ENCODE data around the gene PRRT2.
"Not testable (repeated sequence)": the region's sequence is repeated elsewhere in the genome, so short reads cannot be mapped to it uniquely, and the experiment has no call there.

PRRT2 gene

GRCh38 chr16:29779474-29779873 is 32.5 kb upstream of the PRRT2 start:
- Histone ChIP-seq H3K9me3 (ENCODE audit: control insufficient read depth, insufficient read depth, low read length) (no peaks in the 10 kb centered on the region), H3K9ac (ENCODE audit: low read depth, low read length) (no peak overlapping the region), H3K27me3 (ENCODE audit: control insufficient read depth, insufficient read depth, low read length) (peaks cover 17% of the 10 kb centered on the region), H3K4me3 (ENCODE audit: low read depth, low read length) (no peak overlapping the region), H3K36me3 (ENCODE audit: control insufficient read depth, insufficient read depth, low read length) (no peaks in the 10 kb centered on the region), H3K4me1 (ENCODE audit: control insufficient read depth, insufficient read depth, low read length) (peaks cover 2% of the 10 kb centered on the region)

GRCh38 chr16:29783094-29783953 is 28.7 kb upstream of the PRRT2 start:
- not testable (repeated sequence) for H3K9ac ChIP-seq (ENCODE audit: low read depth, low read length); H3K4me3 ChIP-seq (ENCODE audit: low read depth, low read length); H3K36me3 ChIP-seq (ENCODE audit: control insufficient read depth, insufficient read depth, low read length); H3K4me1 ChIP-seq (ENCODE audit: control insufficient read depth, insufficient read depth, low read length); H3K9me3 ChIP-seq (ENCODE audit: control insufficient read depth, insufficient read depth, low read length)
- peaks cover 20% of the 10 kb centered on the region for H3K27me3 ChIP-seq (ENCODE audit: control insufficient read depth, insufficient read depth, low read length)

GRCh38 chr16:29784157-29784556 is 27.8 kb upstream of the PRRT2 start:
- H3K9ac ChIP-seq (ENCODE audit: low read depth, low read length) = no peak overlapping the region
- no peaks in the 10 kb centered on the region for H3K36me3 ChIP-seq (ENCODE audit: control insufficient read depth, insufficient read depth, low read length)
- H3K27me3 ChIP-seq (ENCODE audit: control insufficient read depth, insufficient read depth, low read length) = peaks cover 15% of the 10 kb centered on the region
- H3K4me1 ChIP-seq (ENCODE audit: control insufficient read depth, insufficient read depth, low read length) = no peaks in the 10 kb centered on the region
- no peak overlapping the region for H3K4me3 ChIP-seq (ENCODE audit: low read depth, low read length)
- H3K9me3 ChIP-seq (ENCODE audit: control insufficient read depth, insufficient read depth, low read length) = no peaks in the 10 kb centered on the region

DNA sequence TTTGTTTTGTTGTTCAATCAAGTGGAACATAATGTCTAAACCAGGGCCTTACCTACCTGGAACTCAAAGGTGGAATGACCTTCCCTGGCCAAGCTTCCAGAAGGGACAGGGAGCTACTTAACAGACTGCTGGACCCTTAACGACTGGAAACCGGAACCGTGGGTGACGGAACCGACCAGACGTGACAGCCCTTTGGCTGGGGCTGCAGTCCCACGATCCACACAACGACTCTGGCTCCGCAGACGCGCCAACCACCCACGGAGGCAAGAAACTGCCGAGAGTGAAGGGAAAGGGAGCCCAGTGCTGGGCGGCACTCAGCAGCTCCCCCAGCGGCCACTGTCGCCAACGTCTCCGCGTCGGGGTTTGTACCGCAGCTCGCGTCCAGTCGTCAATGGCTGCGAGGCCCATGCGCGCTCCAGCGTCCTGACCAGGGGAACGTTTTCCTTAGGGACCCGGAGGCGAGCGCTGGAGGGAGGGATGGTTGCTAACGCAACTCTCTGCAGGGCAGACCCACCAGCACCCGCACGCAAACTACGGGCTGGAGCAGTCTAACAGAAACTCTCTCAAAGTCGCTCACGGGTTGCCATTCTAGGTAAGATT is 27.0 kb upstream of the PRRT2 start:
- Histone ChIP-seq H3K9ac (ENCODE audit: low read depth, low read length) (no peak overlapping the region), H3K36me3 (ENCODE audit: control insufficient read depth, insufficient read depth, low read length) (no peaks in the 10 kb centered on the region), H3K4me1 (ENCODE audit: control insufficient read depth, insufficient read depth, low read length) (peaks cover 2% of the 10 kb centered on the region), H3K9me3 (ENCODE audit: control insufficient read depth, insufficient read depth, low read length) (no peaks in the 10 kb centered on the region), H3K4me3 (ENCODE audit: low read depth, low read length) (peak overlapping the region; percentile 64), H3K27me3 (ENCODE audit: control insufficient read depth, insufficient read depth, low read length) (peaks cover 12% of the 10 kb centered on the region)

DNA sequence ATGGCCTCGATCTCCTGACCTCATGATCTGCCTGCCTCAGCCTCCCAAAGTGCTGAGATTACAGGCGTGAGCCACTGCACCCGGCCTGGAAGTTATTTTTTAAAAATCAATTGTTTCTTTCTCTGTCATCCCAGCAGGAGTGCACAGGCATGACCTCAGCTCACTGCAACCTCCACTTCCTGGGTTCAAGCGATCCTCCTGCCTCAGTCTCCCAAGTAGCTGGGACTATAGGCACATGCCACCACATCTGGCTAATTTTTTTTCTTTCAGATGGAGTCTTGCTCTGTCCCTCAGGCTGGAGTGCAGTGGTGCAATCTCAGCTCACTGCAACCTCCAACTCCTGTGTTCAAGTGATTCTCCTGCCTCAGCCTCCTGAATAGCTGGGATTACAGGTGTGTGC is 24.8 kb upstream of the PRRT2 start:
- not testable (repeated sequence) for H3K9me3 ChIP-seq (ENCODE audit: control insufficient read depth, insufficient read depth, low read length); H3K4me3 ChIP-seq (ENCODE audit: low read depth, low read length); H3K27me3 ChIP-seq (ENCODE audit: control insufficient read depth, insufficient read depth, low read length); H3K36me3 ChIP-seq (ENCODE audit: control insufficient read depth, insufficient read depth, low read length); H3K4me1 ChIP-seq (ENCODE audit: control insufficient read depth, insufficient read depth, low read length); H3K9ac ChIP-seq (ENCODE audit: low read depth, low read length)

DNA sequence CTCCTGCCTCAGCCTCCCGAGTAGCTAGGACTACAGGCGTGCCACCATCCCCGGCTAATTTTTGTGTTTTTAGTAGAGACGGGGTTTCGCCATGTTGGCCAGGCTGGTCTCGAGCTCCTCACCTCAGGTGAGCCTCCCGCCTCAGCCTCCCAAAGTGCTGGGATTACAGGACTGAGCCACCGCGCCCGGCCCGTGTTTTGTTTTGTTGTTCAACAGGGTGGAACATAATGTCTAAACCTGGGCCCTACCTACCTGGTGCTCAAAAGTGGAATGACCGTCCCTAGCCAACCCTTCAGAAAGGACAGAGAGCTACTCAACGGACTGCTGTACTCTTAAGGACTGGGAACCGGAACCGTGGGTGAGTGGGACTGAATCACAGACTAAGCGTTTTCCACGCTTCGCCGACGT is 22.2 kb upstream of the PRRT2 start:
- Histone ChIP-seq H3K4me1 (ENCODE audit: control insufficient read depth, insufficient read depth, low read length) (peaks cover 11% of the 10 kb centered on the region), H3K27me3 (ENCODE audit: control insufficient read depth, insufficient read depth, low read length) (peaks cover 3% of the 10 kb centered on the region), H3K9ac (ENCODE audit: low read depth, low read length) (peak overlapping the region; percentile 99), H3K9me3 (ENCODE audit: control insufficient read depth, insufficient read depth, low read length) (no peaks in the 10 kb centered on the region), H3K36me3 (ENCODE audit: control insufficient read depth, insufficient read depth, low read length) (peaks cover 5% of the 10 kb centered on the region), H3K4me3 (ENCODE audit: low read depth, low read length) (peak overlapping the region; percentile 94)

DNA sequence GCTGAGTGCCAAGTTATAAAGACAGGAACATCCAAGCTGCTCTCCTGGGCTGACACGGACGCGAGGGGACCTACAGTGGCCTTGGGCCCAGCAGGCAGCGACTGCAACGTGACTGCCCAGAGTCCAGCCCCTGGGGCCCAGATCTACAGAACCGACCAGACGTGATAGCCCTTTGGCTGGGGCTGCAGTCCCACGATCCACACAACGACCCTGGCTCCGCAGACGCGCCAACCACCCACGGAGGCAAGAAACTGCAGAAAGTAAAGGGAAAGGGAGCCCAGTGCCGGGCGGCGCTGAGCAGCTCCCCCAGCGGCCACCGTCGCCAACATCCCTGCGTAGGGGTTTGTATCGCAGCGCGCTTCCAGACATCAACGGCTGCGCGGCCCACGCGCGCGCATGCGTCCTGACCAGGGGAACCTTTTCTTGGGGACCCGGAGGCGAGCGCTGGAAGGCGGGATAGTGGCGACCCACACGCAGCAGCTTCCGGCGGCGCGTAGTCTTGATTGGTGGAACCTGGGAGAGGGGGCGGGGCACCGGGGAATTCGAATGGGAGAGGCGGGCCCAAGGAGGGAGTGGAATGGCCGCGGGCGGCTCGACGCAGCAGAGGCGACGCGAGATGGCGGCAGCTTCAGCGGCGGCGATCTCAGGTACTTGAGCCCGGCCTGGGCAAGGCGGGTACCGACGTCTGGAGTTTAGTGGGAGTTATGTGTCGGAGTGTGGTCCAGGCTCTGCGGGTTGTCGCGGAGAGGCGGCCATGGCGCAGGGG is 21.6 kb upstream of the PRRT2 start, which contains the start of gene KIF22:
TSS of gene KIF22 (plus strand) at position 569 of the 766 bp plus-strand sequence. CDS start at position 578, 9 bp downstream.
- Histone ChIP-seq H3K4me1 (ENCODE audit: control insufficient read depth, insufficient read depth, low read length) (peaks cover 11% of the 10 kb centered on the region), H3K9ac (ENCODE audit: low read depth, low read length) (peak within 1 kb of the TSS; percentile 99), H3K4me3 (ENCODE audit: low read depth, low read length) (peak within 1 kb of the TSS; percentile 98), H3K27me3 (ENCODE audit: control insufficient read depth, insufficient read depth, low read length) (peaks cover 3% of the 10 kb centered on the region), H3K9me3 (ENCODE audit: control insufficient read depth, insufficient read depth, low read length) (no peaks in the 10 kb centered on the region), H3K36me3 (ENCODE audit: control insufficient read depth, insufficient read depth, low read length) (peaks cover 5% of the 10 kb centered on the region)

DNA sequence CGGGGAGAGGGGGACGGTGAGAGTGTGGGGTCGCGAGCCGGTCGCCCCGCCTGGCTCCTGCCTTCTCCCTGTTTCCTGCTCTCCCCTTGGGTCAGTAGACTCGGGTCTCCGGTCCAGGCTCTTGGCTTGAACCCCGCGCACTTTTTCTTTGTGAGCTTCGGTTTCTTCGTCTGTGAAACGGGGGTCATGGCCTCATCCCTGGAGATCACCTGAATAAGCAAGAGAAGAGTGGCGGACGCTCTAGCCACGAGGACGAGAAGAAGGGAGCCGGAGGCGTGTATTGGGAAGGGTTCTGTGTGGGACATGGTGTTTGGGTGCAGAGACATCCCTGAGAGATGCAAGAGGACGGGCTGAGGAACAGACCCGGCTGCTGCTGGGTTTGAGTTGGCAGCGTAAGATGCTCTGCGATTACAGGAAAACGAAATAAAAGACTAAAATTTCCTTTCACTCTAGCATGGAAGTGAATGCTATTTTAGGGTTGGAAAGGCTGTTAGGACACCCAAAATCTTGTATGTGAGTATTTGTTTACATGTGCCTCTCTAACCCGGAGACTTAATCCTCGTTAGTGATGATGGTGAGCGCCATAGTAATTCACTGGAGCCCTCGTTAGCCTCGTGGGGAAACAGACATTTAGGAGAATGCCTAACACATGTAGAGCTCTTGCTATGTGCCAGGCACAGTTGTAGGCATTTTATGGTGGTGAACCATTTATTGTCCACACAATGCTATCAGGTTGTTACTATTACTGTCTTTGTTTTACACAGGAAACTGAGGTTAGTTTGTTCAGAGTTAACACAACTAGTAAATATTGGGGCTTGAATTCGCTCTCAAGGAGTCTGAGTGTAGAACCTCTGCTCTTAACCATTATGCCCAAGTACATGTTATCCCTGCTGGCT is 20.8 kb upstream of the PRRT2 start:
- H3K27me3 ChIP-seq (ENCODE audit: control insufficient read depth, insufficient read depth, low read length) = peaks cover 3% of the 10 kb centered on the region
- peak overlapping the region; percentile 80 for H3K9ac ChIP-seq (ENCODE audit: low read depth, low read length)
- peak overlapping the region; percentile 98 for H3K4me3 ChIP-seq (ENCODE audit: low read depth, low read length)
- no peaks in the 10 kb centered on the region for H3K9me3 ChIP-seq (ENCODE audit: control insufficient read depth, insufficient read depth, low read length)
- peaks cover 11% of the 10 kb centered on the region for H3K4me1 ChIP-seq (ENCODE audit: control insufficient read depth, insufficient read depth, low read length)
- peaks cover 5% of the 10 kb centered on the region for H3K36me3 ChIP-seq (ENCODE audit: control insufficient read depth, insufficient read depth, low read length)

- Histone ChIP-seq H3K9ac (ENCODE audit: low read depth, low read length) (peak overlapping the region; percentile 80), H3K27me3 (ENCODE audit: control insufficient read depth, insufficient read depth, low read length) (peaks cover 3% of the 10 kb centered on the region), H3K9me3 (ENCODE audit: control insufficient read depth, insufficient read depth, low read length) (no peaks in the 10 kb centered on the region), H3K36me3 (ENCODE audit: control insufficient read depth, insufficient read depth, low read length) (peaks cover 9% of the 10 kb centered on the region), H3K4me3 (ENCODE audit: low read depth, low read length) (peak overlapping the region; percentile 98), H3K4me1 (ENCODE audit: control insufficient read depth, insufficient read depth, low read length) (peaks cover 11% of the 10 kb centered on the region)
Observed at GRCh38 chr16:29791845-29792807, 19.9 kb upstream of the PRRT2 start.

GRCh38 chr16:29793153-29793552 is 18.8 kb upstream of the PRRT2 start:
- not testable (repeated sequence) for H3K4me3 ChIP-seq (ENCODE audit: low read depth, low read length); H3K9me3 ChIP-seq (ENCODE audit: control insufficient read depth, insufficient read depth, low read length); H3K27me3 ChIP-seq (ENCODE audit: control insufficient read depth, insufficient read depth, low read length); H3K9ac ChIP-seq (ENCODE audit: low read depth, low read length)
- Histone ChIP-seq H3K4me1 (ENCODE audit: control insufficient read depth, insufficient read depth, low read length) (peaks cover 11% of the 10 kb centered on the region), H3K36me3 (ENCODE audit: control insufficient read depth, insufficient read depth, low read length) (peaks cover 18% of the 10 kb centered on the region)
